Measurements from ENCODE around the gene TMEM143.
A peak's percentile ranks its signal among the peaks of the same experiment; 100 is the strongest.

The TMEM143 gene

DNA sequence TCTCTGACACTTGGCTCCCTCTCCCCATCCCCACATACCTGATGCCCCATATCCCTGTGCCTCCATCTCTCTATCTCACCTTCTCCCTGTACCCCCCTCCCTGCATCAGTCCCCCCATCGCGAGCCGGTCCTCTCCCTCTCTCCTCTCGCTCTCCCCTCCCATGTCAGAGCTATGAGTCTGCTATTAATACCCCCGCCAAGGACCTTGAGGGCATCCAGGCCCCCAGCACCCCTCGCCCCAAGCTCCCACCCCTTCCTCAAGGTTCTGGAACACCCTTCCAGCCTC, 31.4 kb upstream of the TMEM143 start:
- no peak overlapping the region for H3K27ac ChIP-seq (ENCODE audit: low read length)
- peaks cover 12% of the 10 kb centered on the region for H3K4me1 ChIP-seq (ENCODE audit: insufficient read depth, low read length)
- no peaks in the 10 kb centered on the region; the same call in 1 of the 2 replicates for H3K36me3 ChIP-seq (ENCODE audit: insufficient read depth, low read length)
- H2AFZ ChIP-seq (ENCODE audit: low read depth, low read length) = no peak overlapping the region
- no peak overlapping the region for H3K9ac ChIP-seq (ENCODE audit: low read depth, low read length)
- no peak for DNase-seq
- H4K20me1 ChIP-seq (ENCODE audit: insufficient read depth, low read length) = no peaks in the 10 kb centered on the region
- no peak overlapping the region for H3K4me2 ChIP-seq (ENCODE audit: insufficient read depth, low read length)
- peaks cover 13% of the 10 kb centered on the region for H3K79me2 ChIP-seq (ENCODE audit: insufficient read depth, low read length)
- peaks cover 45% of the 10 kb centered on the region for H3K27me3 ChIP-seq (ENCODE audit: insufficient read depth, low read length, poor library complexity)
- no peak for TF ChIP-seq EZH2 (IDR thresholded peaks at IDR 0.05; ENCODE audit: borderline replicate concordance, low read depth, low read length, severe bottlenecking)
- TF ChIP-seq, protein P1, sequence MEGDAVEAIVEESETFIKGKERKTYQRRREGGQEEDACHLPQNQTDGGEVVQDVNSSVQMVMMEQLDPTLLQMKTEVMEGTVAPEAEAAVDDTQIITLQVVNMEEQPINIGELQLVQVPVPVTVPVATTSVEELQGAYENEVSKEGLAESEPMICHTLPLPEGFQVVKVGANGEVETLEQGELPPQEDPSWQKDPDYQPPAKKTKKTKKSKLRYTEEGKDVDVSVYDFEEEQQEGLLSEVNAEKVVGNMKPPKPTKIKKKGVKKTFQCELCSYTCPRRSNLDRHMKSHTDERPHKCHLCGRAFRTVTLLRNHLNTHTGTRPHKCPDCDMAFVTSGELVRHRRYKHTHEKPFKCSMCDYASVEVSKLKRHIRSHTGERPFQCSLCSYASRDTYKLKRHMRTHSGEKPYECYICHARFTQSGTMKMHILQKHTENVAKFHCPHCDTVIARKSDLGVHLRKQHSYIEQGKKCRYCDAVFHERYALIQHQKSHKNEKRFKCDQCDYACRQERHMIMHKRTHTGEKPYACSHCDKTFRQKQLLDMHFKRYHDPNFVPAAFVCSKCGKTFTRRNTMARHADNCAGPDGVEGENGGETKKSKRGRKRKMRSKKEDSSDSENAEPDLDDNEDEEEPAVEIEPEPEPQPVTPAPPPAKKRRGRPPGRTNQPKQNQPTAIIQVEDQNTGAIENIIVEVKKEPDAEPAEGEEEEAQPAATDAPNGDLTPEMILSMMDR (IDR thresholded peaks at IDR 0.05; ENCODE audit: borderline replicate concordance, extremely low read depth, low read length, poor library complexity, severe bottlenecking) = no peak
- H3K9me3 ChIP-seq (ENCODE audit: insufficient read depth, low read length, severe bottlenecking) = no peaks in the 10 kb centered on the region
- no peak for ATAC-seq (ENCODE audit: insufficient read depth, low read depth)
- no peak overlapping the region for H3K4me3 ChIP-seq (ENCODE audit: low read depth in 1 of 2, low read length in 2 of 2)

- peaks cover 18% of the 10 kb centered on the region for H3K79me2 ChIP-seq (ENCODE audit: insufficient read depth, low read length)
- no peak overlapping the region for H3K4me3 ChIP-seq (ENCODE audit: low read depth in 1 of 2, low read length in 2 of 2)
- H3K9me3 ChIP-seq (ENCODE audit: insufficient read depth, low read length, severe bottlenecking) = no peaks in the 10 kb centered on the region
- peak; percentile 61 for TF ChIP-seq EZH2 (IDR thresholded peaks at IDR 0.05; ENCODE audit: borderline replicate concordance, low read depth, low read length, severe bottlenecking)
- TF ChIP-seq, protein P1 (IDR thresholded peaks at IDR 0.05; ENCODE audit: borderline replicate concordance, extremely low read depth, low read length, poor library complexity, severe bottlenecking) = no peak
- H3K36me3 ChIP-seq (ENCODE audit: insufficient read depth, low read length) = peaks cover under 1% of the 10 kb centered on the region
- H3K27ac ChIP-seq (ENCODE audit: low read length) = no peak overlapping the region
- H3K4me2 ChIP-seq (ENCODE audit: insufficient read depth, low read length) = no peak overlapping the region
- H3K4me1 ChIP-seq (ENCODE audit: insufficient read depth, low read length) = peaks cover 15% of the 10 kb centered on the region
- H4K20me1 ChIP-seq (ENCODE audit: insufficient read depth, low read length) = 0 out of 2 replicates have a peak, but pooled peaks cover under 1% of the 10 kb centered on the region
- no peak overlapping the region for H2AFZ ChIP-seq (ENCODE audit: low read depth, low read length)
- H3K9ac ChIP-seq (ENCODE audit: low read depth, low read length) = no peak overlapping the region
- DNase-seq (no peak), ATAC-seq (ENCODE audit: insufficient read depth, low read depth) (no peak)
- peaks cover 45% of the 10 kb centered on the region for H3K27me3 ChIP-seq (ENCODE audit: insufficient read depth, low read length, poor library complexity)
Measured at GRCh38 chr19:48394331-48395169, 30.8 kb upstream of the TMEM143 start.

- H4K20me1 ChIP-seq (ENCODE audit: insufficient read depth, low read length) = 0 out of 2 replicates have a peak, but pooled peaks cover 4% of the 10 kb centered on the region
- no peaks in the 10 kb centered on the region for H3K9me3 ChIP-seq (ENCODE audit: insufficient read depth, low read length, severe bottlenecking)
- peaks cover 23% of the 10 kb centered on the region for H3K79me2 ChIP-seq (ENCODE audit: insufficient read depth, low read length)
- no peak for TF ChIP-seq EZH2 (IDR thresholded peaks at IDR 0.05; ENCODE audit: borderline replicate concordance, low read depth, low read length, severe bottlenecking)
- TF ChIP-seq, protein P1 (IDR thresholded peaks at IDR 0.05; ENCODE audit: borderline replicate concordance, extremely low read depth, low read length, poor library complexity, severe bottlenecking) = no peak
- H3K4me2 ChIP-seq (ENCODE audit: insufficient read depth, low read length) = 0 out of 2 replicates have a peak within 1 kb of the TSS, but pooled peaks have one; percentile 33
- peaks cover 20% of the 10 kb centered on the region for H3K4me1 ChIP-seq (ENCODE audit: insufficient read depth, low read length)
- H3K36me3 ChIP-seq (ENCODE audit: insufficient read depth, low read length) = peaks cover 8% of the 10 kb centered on the region
- peak; percentile 30 for DNase-seq
- peaks cover 45% of the 10 kb centered on the region for H3K27me3 ChIP-seq (ENCODE audit: insufficient read depth, low read length, poor library complexity)
- H3K27ac ChIP-seq (ENCODE audit: low read length) = no peak within 1 kb of the TSS
- H3K4me3 ChIP-seq (ENCODE audit: low read depth in 1 of 2, low read length in 2 of 2) = no peak within 1 kb of the TSS
- ATAC-seq (ENCODE audit: insufficient read depth, low read depth) = no peak
- H3K9ac ChIP-seq (ENCODE audit: low read depth, low read length) = no peak within 1 kb of the TSS
- no peak within 1 kb of the TSS for H2AFZ ChIP-seq (ENCODE audit: low read depth, low read length)
Measured at GRCh38 chr19:48393559-48394330, 30.0 kb upstream of the TMEM143 start, which contains the start of gene GRIN2D. Gene GRIN2D (plus strand): TSS chr19:48393668. CDS start chr19:48398393, 4,725 bp downstream.

Data from DND-41 (cell line).